Measurements from ENCODE around the gene MSANTD1.

Gene MSANTD1

DNA sequence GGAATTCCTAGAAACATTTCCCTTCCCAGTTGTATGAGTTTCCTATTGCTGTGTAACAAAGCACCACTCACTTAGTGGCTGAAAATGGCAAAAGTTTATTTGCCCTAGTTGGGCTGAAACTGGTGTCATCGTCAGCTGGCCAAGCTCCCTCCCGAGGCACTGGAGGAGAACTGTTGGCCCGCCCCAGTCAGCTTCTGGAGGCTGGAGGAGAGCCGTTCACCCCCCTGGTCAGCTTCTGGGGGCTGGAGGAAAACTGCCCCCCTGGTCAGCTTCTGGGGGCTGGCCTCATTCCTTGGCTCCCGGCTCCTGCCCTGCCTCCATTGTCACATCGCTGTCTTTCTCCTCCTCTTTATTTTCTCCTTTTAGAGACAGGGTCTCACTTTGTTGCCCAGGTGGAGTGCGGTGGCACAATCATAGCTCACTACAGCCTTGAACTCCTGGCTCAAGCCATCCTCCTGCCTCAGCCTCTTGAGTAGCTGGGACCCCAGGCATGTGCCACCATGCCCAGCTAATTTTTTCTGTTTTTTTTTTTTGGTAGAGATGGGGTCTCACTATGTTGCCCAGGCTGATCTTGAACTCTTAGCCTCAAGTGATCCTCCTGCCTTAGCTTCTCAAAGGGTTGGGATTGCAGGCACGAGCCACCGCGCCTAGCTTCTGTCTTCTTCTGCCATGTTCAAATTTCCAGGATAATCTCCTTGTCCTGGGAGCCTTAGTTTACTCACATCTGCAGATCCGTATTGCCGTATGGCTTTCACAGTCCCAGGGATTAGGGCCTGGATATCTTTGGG lies 47.1 kb downstream of the MSANTD1 start:
- ATAC-seq (ENCODE audit: low read depth) (no peak), DNase-seq (ENCODE audit: low spot score) (no peak)
- TF ChIP-seq CTCF (IDR thresholded peaks at IDR 0.05; ENCODE audit: poor library complexity, severe bottlenecking) = no peak
- Histone ChIP-seq H3K27ac (ENCODE audit: poor library complexity, severe bottlenecking) (no peak overlapping the region), H3K4me1 (ENCODE audit: insufficient read depth, poor library complexity, severe bottlenecking) (no peaks in the 10 kb centered on the region), H3K36me3 (ENCODE audit: low read depth) (no peaks in the 10 kb centered on the region), H3K27me3 (ENCODE audit: insufficient read depth, poor library complexity, severe bottlenecking) (no peaks in the 10 kb centered on the region), H3K9me3 (ENCODE audit: severe bottlenecking) (no peaks in the 10 kb centered on the region), H3K4me3 (ENCODE audit: severe bottlenecking) (no peak overlapping the region)

DNA sequence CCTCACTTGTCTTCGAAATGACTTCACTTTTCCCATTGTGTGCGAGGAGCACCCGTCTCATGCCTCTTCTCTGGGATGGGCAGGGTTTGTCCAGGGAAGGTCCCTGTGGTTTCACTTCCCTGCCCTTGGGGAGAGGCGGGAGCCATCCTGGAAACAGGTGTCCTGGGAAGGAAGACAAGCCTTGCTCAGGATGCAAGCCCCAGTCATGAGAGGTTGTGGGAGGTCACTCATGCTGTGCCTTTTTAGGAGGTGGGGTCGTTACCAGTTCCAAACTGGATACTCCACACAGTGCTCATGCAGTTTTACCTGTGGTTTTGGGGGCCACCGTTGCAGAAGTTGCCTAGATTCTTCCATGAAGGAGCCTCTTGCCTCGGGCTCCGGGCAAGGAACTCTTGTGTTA lies 47.7 kb downstream of the MSANTD1 start:
- no peaks in the 10 kb centered on the region for H3K4me1 ChIP-seq (ENCODE audit: insufficient read depth, poor library complexity, severe bottlenecking)
- no peak overlapping the region for H3K27ac ChIP-seq (ENCODE audit: poor library complexity, severe bottlenecking)
- no peaks in the 10 kb centered on the region for H3K27me3 ChIP-seq (ENCODE audit: insufficient read depth, poor library complexity, severe bottlenecking)
- ATAC-seq (ENCODE audit: low read depth) (no peak), DNase-seq (ENCODE audit: low spot score) (no peak)
- no peak for TF ChIP-seq CTCF (IDR thresholded peaks at IDR 0.05; ENCODE audit: poor library complexity, severe bottlenecking)
- no peak overlapping the region for H3K4me3 ChIP-seq (ENCODE audit: severe bottlenecking)
- H3K36me3 ChIP-seq (ENCODE audit: low read depth) = no peaks in the 10 kb centered on the region
- no peaks in the 10 kb centered on the region for H3K9me3 ChIP-seq (ENCODE audit: severe bottlenecking)

GRCh38 chr4:3297066-3297859 lies 48.3 kb downstream of the MSANTD1 start:
- Histone ChIP-seq H3K27ac (ENCODE audit: poor library complexity, severe bottlenecking) (no peak overlapping the region), H3K36me3 (ENCODE audit: low read depth) (no peaks in the 10 kb centered on the region), H3K9me3 (ENCODE audit: severe bottlenecking) (no peaks in the 10 kb centered on the region), H3K4me3 (ENCODE audit: severe bottlenecking) (no peak overlapping the region), H3K4me1 (ENCODE audit: insufficient read depth, poor library complexity, severe bottlenecking) (no peaks in the 10 kb centered on the region), H3K27me3 (ENCODE audit: insufficient read depth, poor library complexity, severe bottlenecking) (no peaks in the 10 kb centered on the region)
- no peak for ATAC-seq (ENCODE audit: low read depth)
- no peak for DNase-seq (ENCODE audit: low spot score)
- no peak for TF ChIP-seq CTCF (IDR thresholded peaks at IDR 0.05; ENCODE audit: poor library complexity, severe bottlenecking)

DNA sequence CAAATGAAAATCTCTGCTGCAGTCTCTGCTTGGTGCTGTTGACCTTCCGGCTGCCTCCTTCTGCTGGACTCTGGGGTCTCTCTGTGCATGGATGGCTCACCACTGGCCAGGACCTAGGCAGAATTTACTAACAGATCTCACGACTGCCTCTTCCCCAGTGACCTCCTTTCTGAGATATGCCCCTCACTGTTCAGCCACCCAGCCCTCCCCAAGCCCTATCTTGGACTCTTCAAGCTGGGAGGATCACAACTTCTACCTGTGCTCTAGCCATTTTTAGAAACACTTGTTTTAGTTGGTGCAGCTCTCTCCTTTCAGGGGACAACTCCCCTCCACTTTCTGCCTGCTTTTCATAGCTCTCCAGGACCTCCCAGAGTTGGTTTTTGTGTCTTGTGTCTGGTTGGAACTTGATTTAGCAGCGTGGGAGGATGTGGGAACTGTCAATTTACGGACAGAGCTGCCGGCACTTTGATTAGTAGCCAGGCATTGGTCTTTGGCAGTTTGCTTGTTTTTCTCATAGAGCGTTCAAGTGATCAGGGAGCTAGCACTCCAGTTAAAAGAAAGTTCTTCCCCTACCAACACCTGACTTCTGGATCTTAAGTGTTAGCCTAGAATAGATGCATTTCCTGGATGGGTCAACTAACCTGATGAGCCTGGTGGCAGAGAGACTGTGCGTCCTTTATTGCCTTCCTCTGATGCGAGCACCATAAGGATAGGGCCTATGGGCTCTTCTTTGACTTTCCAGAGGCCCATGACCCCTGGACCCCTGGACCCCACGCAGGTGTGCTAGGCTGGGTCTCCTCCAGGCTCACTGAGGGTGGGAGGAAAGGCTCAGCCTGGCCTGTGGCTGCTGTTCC lies 50.4 kb downstream of the MSANTD1 start:
- no peaks in the 10 kb centered on the region for H3K27me3 ChIP-seq (ENCODE audit: insufficient read depth, poor library complexity, severe bottlenecking)
- no peak overlapping the region for H3K27ac ChIP-seq (ENCODE audit: poor library complexity, severe bottlenecking)
- no peak overlapping the region for H3K4me3 ChIP-seq (ENCODE audit: severe bottlenecking)

More for the DNA sequence above, 50.4 kb downstream of the MSANTD1 start:
- Histone ChIP-seq H3K36me3 (ENCODE audit: low read depth) (no peaks in the 10 kb centered on the region), H3K9me3 (ENCODE audit: severe bottlenecking) (no peaks in the 10 kb centered on the region), H3K4me1 (ENCODE audit: insufficient read depth, poor library complexity, severe bottlenecking) (no peaks in the 10 kb centered on the region)
- DNase-seq (ENCODE audit: low spot score) (no peak), ATAC-seq (ENCODE audit: low read depth) (no peak)
- no peak for TF ChIP-seq CTCF (IDR thresholded peaks at IDR 0.05; ENCODE audit: poor library complexity, severe bottlenecking)

Data from RWPE2 (cell line).